Natural killer cell (primary cell): ENCODE results near the gene HAUS7. TPM values are rescaled to one million over a fixed set of nuclear protein-coding genes. Genes with fewer than 3 reads are reported as not detected.

ENCODE experiments used
- ATAC-seq, 3 donors: fragments of 150-1000 bp in 2 of 3; fragments of 200-7000 bp in 1 of 3; cut with Tn5 transposase; 1 replicate in 1 of 3; 2 replicates in 2 of 3; pipeline ENCODE4 v1.10.0; 2021; ENCODE audit warnings: mild to moderate bottlenecking in 2 of 3, moderate library complexity in 2 of 3
- DNase-seq, 2 donors: peaks; one replicate each; pipeline versions ENCODE4 v3.0.0 to v3.0.0-alpha.2; 2013 to 2021; ENCODE audit warnings: mixed read lengths in 1 of 2
- H3K27ac ChIP-seq: one replicate; pipeline ENCODE4 v1.5.1; 2013; ENCODE audit warnings: mild to moderate bottlenecking, low read length
- H3K27me3 ChIP-seq: one replicate; pipeline ENCODE4 v1.6.1; 2013; ENCODE audit warnings: low read length; ENCODE audit not compliant: control insufficient read depth, insufficient read depth
- H3K36me3 ChIP-seq: one replicate; pipeline ENCODE4 v1.6.1; 2013; ENCODE audit warnings: low read length; ENCODE audit not compliant: control insufficient read depth, insufficient read depth
- H3K4me1 ChIP-seq: one replicate; pipeline ENCODE4 v1.6.1; 2013; ENCODE audit warnings: low read length; ENCODE audit not compliant: control insufficient read depth, insufficient read depth
- H3K4me3 ChIP-seq: one replicate; pipeline ENCODE4 v1.5.1; 2013; ENCODE audit warnings: low read length
- H3K9me3 ChIP-seq: one replicate; pipeline ENCODE4 v1.6.1; 2013; ENCODE audit warnings: low read length; ENCODE audit not compliant: control insufficient read depth, insufficient read depth
- H3K27ac Mint-ChIP-seq, 2 donors: one replicate each; pipeline ENCODE4 v1.8.0; 2022; ENCODE audit warnings: mild to moderate bottlenecking in 2 of 2, mixed read lengths in 2 of 2, moderate library complexity in 1 of 2
- H3K27me3 Mint-ChIP-seq, 2 donors: one replicate each; pipeline ENCODE4 v1.8.0; 2022; ENCODE audit warnings: low read depth in 2 of 2, mixed read lengths in 2 of 2
- H3K36me3 Mint-ChIP-seq: one replicate; pipeline ENCODE4 v1.8.0; 2022; ENCODE audit warnings: mixed read lengths
- H3K4me1 Mint-ChIP-seq, 2 donors: one replicate each; pipeline ENCODE4 v1.8.0; 2022; ENCODE audit warnings: mixed read lengths in 2 of 2
- H3K4me3 Mint-ChIP-seq: one replicate; pipeline ENCODE4 v1.8.0; 2022; ENCODE audit warnings: mild to moderate bottlenecking, moderate library complexity, mixed read lengths
- H3K9me3 Mint-ChIP-seq, 2 donors: one replicate each; pipeline ENCODE4 v1.8.0; 2022; ENCODE audit warnings: mixed read lengths in 2 of 2
- WGBS: methylation state at CpG from one replicate; pipeline ENCODE4 v1.1.7; 2013; ENCODE audit warnings: missing lambda C conversion rate; ENCODE audit not compliant: insufficient coverage; 5-methylcytosine and 5-hydroxymethylcytosine counted together
- intact Hi-C: fragments of 100-400 bp; cut with micrococcal nuclease; formaldehyde crosslinking; loops from one replicate; pipeline ENCODE4 v1.14.2; 2022
- total RNA-seq, 4 donors: library from RNA; stranded (reverse); fragments of 120-200 nt in 1 of 4; gene quantifications; one replicate each; pipeline versions ENCODE4 v1.2.3 to v1.2.4, GENCODE V29; 2013 to 2022
- TF ChIP-seq, protein P1 (sequence below): fragments of 200-600 bp; IDR thresholded peaks from one replicate; pipeline ENCODE4 v1.8.0; 2022; ENCODE audit warnings: antibody characterized with exemption

HAUS7 gene
- total RNA-seq, 3 donors from 2014 or later (not counting 1 experiment from before 2014, with no cell fraction given) = 27.4 to 33.1 (median 31.9) TPM

DNA sequence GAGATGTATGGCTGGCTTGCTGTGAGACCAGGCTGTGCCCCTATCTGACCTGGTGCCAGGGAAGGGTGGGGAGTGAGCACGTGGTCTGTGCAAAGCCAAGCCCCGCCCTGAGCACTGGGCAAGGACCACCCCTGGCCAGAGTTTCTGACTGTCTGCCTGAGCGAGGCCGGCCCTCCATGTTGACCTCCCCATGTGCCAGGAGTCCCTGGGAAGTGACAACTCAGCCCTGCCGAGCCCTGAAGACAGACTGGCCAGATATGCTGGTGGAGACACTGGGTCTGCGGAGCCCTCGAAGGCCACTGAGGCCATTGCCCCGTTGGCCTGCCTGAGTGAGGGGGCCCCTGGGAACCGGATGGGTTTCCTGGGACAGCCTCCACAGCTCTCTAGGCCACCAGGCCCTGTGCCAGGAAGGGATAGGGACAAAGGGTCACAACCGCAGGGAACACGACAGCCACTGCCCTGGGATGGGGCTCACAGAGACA is 17.3 kb upstream of the HAUS7 start:
- Mint-ChIP-seq H3K27ac (no peak overlapping the region), H3K4me3 (no peak overlapping the region), H3K4me1 (no peaks in the 10 kb centered on the region), H3K36me3 (no peaks in the 10 kb centered on the region), H3K27me3 (no peaks in the 10 kb centered on the region), H3K9me3 (no peaks in the 10 kb centered on the region)
- intact Hi-C loops = no loop called here
- WGBS = 84% methylated on average over 11 of the region's 11 CpGs
- ATAC-seq = no peak
- Histone ChIP-seq H3K27me3 (no peaks in the 10 kb centered on the region), H3K9me3 (no peaks in the 10 kb centered on the region), H3K36me3 (no peaks in the 10 kb centered on the region), H3K4me3 (no peak overlapping the region), H3K4me1 (peaks cover 4% of the 10 kb centered on the region), H3K27ac (no peak overlapping the region)
- TF ChIP-seq, protein P1, sequence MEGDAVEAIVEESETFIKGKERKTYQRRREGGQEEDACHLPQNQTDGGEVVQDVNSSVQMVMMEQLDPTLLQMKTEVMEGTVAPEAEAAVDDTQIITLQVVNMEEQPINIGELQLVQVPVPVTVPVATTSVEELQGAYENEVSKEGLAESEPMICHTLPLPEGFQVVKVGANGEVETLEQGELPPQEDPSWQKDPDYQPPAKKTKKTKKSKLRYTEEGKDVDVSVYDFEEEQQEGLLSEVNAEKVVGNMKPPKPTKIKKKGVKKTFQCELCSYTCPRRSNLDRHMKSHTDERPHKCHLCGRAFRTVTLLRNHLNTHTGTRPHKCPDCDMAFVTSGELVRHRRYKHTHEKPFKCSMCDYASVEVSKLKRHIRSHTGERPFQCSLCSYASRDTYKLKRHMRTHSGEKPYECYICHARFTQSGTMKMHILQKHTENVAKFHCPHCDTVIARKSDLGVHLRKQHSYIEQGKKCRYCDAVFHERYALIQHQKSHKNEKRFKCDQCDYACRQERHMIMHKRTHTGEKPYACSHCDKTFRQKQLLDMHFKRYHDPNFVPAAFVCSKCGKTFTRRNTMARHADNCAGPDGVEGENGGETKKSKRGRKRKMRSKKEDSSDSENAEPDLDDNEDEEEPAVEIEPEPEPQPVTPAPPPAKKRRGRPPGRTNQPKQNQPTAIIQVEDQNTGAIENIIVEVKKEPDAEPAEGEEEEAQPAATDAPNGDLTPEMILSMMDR = no peak
- DNase-seq = no peak

DNA sequence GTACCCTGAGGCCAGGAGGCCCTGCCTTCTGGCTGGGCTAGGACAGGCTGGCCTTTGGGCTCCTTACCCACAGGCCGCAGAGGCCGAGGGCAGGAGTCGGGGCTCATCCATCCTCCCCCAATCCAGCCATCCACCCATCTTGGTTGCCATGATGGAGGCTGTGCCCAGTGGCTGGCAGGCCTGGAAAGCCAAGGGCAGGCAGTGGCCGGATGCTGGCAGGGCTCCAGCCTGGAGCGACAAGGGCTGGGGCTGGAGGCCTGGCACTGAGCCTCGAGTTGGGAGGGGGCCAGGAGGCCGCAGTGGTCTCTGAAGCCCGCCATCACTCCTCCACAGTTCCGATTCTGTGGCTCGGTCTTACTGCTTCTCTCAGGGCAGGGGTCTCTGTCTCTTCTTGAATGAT is 15.8 kb upstream of the HAUS7 start:
- Histone ChIP-seq H3K27me3 (no peaks in the 10 kb centered on the region), H3K36me3 (no peaks in the 10 kb centered on the region), H3K9me3 (no peaks in the 10 kb centered on the region), H3K4me1 (peaks cover 4% of the 10 kb centered on the region), H3K4me3 (no peak overlapping the region), H3K27ac (no peak overlapping the region)
- ATAC-seq = no peak
- no peak for DNase-seq
- H3K27me3 Mint-ChIP-seq = no peaks in the 10 kb centered on the region
- H3K9me3 Mint-ChIP-seq = no peaks in the 10 kb centered on the region
- no peak overlapping the region for H3K4me3 Mint-ChIP-seq
- TF ChIP-seq, protein P1 = no peak
- intact Hi-C loops = no loop called here
- H3K27ac Mint-ChIP-seq = no peak overlapping the region
- H3K36me3 Mint-ChIP-seq = no peaks in the 10 kb centered on the region
- H3K4me1 Mint-ChIP-seq = no peaks in the 10 kb centered on the region
- 93% methylated on average over 10 of the region's 10 CpGs for WGBS

DNA sequence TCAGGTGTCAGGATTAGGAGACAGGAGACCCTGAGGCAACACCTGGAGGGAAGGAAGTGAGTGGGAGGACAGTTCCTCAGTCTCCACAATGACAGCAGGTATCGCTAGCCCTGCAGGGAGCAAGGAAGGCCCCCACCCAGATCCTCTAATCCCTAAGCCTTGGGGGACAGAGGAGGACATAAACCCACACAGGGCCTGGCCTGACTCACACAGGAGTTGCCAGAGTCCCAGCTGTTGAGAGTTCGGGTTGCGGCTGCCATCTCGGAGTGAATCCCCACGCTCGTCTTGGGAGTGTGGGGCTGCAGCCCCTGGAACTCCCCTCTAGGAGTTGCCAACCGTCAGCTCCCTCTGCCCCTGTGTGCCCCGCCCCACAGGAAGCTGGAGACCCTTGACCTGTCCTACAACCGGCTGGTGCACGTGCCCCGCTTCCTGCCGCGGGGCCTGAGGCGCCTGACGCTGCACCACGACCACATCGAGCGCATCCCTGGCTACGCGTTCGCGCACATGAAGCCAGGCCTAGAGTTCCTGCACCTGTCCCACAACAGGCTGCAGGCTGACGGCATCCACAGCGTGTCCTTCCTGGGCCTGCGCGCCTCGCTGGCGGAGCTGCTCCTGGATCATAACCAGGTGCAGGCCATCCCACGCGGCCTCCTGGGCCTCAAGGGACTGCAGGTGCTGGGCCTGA is 15.2 kb upstream of the HAUS7 start:
- Histone ChIP-seq H3K36me3 (no peaks in the 10 kb centered on the region), H3K4me1 (peaks cover 4% of the 10 kb centered on the region), H3K27ac (no peak overlapping the region), H3K4me3 (no peak overlapping the region), H3K9me3 (no peaks in the 10 kb centered on the region), H3K27me3 (no peaks in the 10 kb centered on the region)
- DNase-seq (no peak), ATAC-seq (no peak)
- TF ChIP-seq, protein P1 = no peak
- Mint-ChIP-seq H3K4me1 (no peaks in the 10 kb centered on the region), H3K27ac (no peak overlapping the region), H3K36me3 (no peaks in the 10 kb centered on the region), H3K4me3 (no peak overlapping the region), H3K27me3 (no peaks in the 10 kb centered on the region), H3K9me3 (no peaks in the 10 kb centered on the region)
- intact Hi-C loops = no loop called here
- 68% methylated on average over 30 of the region's 30 CpGs for WGBS
